Measurements from ENCODE around the gene UMAD1. TPM values are rescaled to one million over a fixed set of nuclear protein-coding genes. Genes with fewer than 3 reads are reported as not detected.

Gene UMAD1
- total RNA-seq, 1 donor, result 24.9 TPM

GRCh38 chr7:7750571-7751242 lies 110.2 kb downstream of the UMAD1 start:
- DNase-seq (ENCODE audit: low read depth), result no peak
- no peak for TF ChIP-seq CTCF (IDR thresholded peaks at IDR 0.05; ENCODE audit: insufficient read depth, low read length)
- H3K4me3 ChIP-seq (ENCODE audit: low read depth, low read length), result no peak overlapping the region

GRCh38 chr7:7751243-7752092 lies 110.9 kb downstream of the UMAD1 start:
- DNase-seq (ENCODE audit: low read depth), result peak; percentile 20
- no peak overlapping the region for H3K4me3 ChIP-seq (ENCODE audit: low read depth, low read length)
- TF ChIP-seq CTCF (IDR thresholded peaks at IDR 0.05; ENCODE audit: insufficient read depth, low read length), result no peak

- no peak for TF ChIP-seq CTCF (IDR thresholded peaks at IDR 0.05; ENCODE audit: insufficient read depth, low read length)
- H3K4me3 ChIP-seq (ENCODE audit: low read depth, low read length), result no peak overlapping the region
- DNase-seq (ENCODE audit: low read depth), result no peak
Measured at GRCh38 chr7:7756577-7756976, 116.0 kb downstream of the UMAD1 start.

- no peak for DNase-seq (ENCODE audit: low read depth)
- no peak for TF ChIP-seq CTCF (IDR thresholded peaks at IDR 0.05; ENCODE audit: insufficient read depth, low read length)
- no peak overlapping the region for H3K4me3 ChIP-seq (ENCODE audit: low read depth, low read length)
Measured at GRCh38 chr7:7757576-7757975, 117.0 kb downstream of the UMAD1 start.

- TF ChIP-seq CTCF (IDR thresholded peaks at IDR 0.05; ENCODE audit: insufficient read depth, low read length), result peak; percentile 28
- H3K4me3 ChIP-seq (ENCODE audit: low read depth, low read length), result peak overlapping the region; percentile 60
- DNase-seq (ENCODE audit: low read depth), result peak; percentile 80
Measured at GRCh38 chr7:7761340-7761973, 120.9 kb downstream of the UMAD1 start.

GRCh38 chr7:7761974-7762779 lies 121.6 kb downstream of the UMAD1 start:
- DNase-seq (ENCODE audit: low read depth), result peak; percentile 60
- no peak for TF ChIP-seq CTCF (IDR thresholded peaks at IDR 0.05; ENCODE audit: insufficient read depth, low read length)
- H3K4me3 ChIP-seq (ENCODE audit: low read depth, low read length), result peak overlapping the region; percentile 60
